ENCODE results near the gene DNAH2. TPM values are rescaled to one million over a fixed set of nuclear protein-coding genes. Genes with fewer than 3 reads are reported as not detected.

The DNAH2 gene
- total and polyA plus RNA-seq, 11 donors, result 0.02 to 0.56 (median 0.05) TPM; not detected in 4

Other genes with a start within 250 kb of the DNAH2 start
- 10 to 100 TPM; 51.8 to 77.2 (median 59.5) TPM for gene ZBTB4, start 238.1 kb upstream of the DNAH2 start, total RNA-seq
- gene ZBTB4, start 238.1 kb upstream of the DNAH2 start, polyA plus RNA-seq, result 10 to 100 TPM; 29.3 to 35.3 TPM
- not detected for gene SLC35G6, start 236.3 kb upstream of the DNAH2 start, total RNA-seq
- gene SLC35G6, start 236.3 kb upstream of the DNAH2 start, polyA plus RNA-seq, result under 1 TPM in 1 of 2 donors, not detected in 1; 0.08 TPM
- gene POLR2A, start 233.4 kb upstream of the DNAH2 start, total RNA-seq, result 10 to 100 TPM; 31.4 to 77.6 (median 50.7) TPM
- gene POLR2A, start 233.4 kb upstream of the DNAH2 start, polyA plus RNA-seq, result 10 to 100 TPM; 17.3 to 18.5 TPM
- 10 to 100 TPM; 20.3 to 49.5 (median 35.1) TPM for gene TNFSF12, start 168.7 kb upstream of the DNAH2 start, total RNA-seq
- 10 to 100 TPM; 19.6 to 36.8 TPM for gene TNFSF12, start 168.7 kb upstream of the DNAH2 start, polyA plus RNA-seq
- gene TNFSF13, start 159.0 kb upstream of the DNAH2 start, total RNA-seq, result 10 to 100 TPM in 3 of 9 donors, 1 to 10 TPM in 6; 3.7 to 43.0 (median 6.4) TPM
- 1 to 10 TPM; 6.9 to 7.1 TPM for gene TNFSF13, start 159.0 kb upstream of the DNAH2 start, polyA plus RNA-seq
- gene SENP3, start 155.8 kb upstream of the DNAH2 start, total RNA-seq, result 10 to 100 TPM; 26.4 to 59.5 (median 28.9) TPM
- gene SENP3, start 155.8 kb upstream of the DNAH2 start, polyA plus RNA-seq, result 10 to 100 TPM; 29.1 to 65.5 TPM
- gene CD68, start 138.1 kb upstream of the DNAH2 start, total RNA-seq, result 100 to 1,000 TPM in 2 of 9 donors, 10 to 100 TPM in 6, 1 to 10 TPM in 1; 9.9 to 324 (median 22.5) TPM
- 10 to 100 TPM; 11.3 to 46.7 TPM for gene CD68, start 138.1 kb upstream of the DNAH2 start, polyA plus RNA-seq
- 10 to 100 TPM; 18.4 to 90.1 (median 25.4) TPM for gene MPDU1, start 133.9 kb upstream of the DNAH2 start, total RNA-seq
- 100 to 1,000 TPM in 1 of 2 donors, 10 to 100 TPM in 1; 33.3 to 106 TPM for gene MPDU1, start 133.9 kb upstream of the DNAH2 start, polyA plus RNA-seq
- 1 to 10 TPM in 4 of 9 donors, under 1 TPM in 4, not detected in 1; 0.65 to 8.0 (median 1.2) TPM for gene SOX15, start 127.7 kb upstream of the DNAH2 start, total RNA-seq
- gene SOX15, start 127.7 kb upstream of the DNAH2 start, polyA plus RNA-seq, result 1 to 10 TPM in 1 of 2 donors, under 1 TPM in 1; 0.32 to 2.2 TPM
- 100 to 1,000 TPM in 4 of 9 donors, 10 to 100 TPM in 5; 68.0 to 121 (median 98.6) TPM for gene FXR2, start 102.8 kb upstream of the DNAH2 start, total RNA-seq
- gene FXR2, start 102.8 kb upstream of the DNAH2 start, polyA plus RNA-seq, result 100 to 1,000 TPM in 1 of 2 donors, 10 to 100 TPM in 1; 72.4 to 123 TPM
- gene SAT2, start 89.9 kb upstream of the DNAH2 start, total RNA-seq, result 10 to 100 TPM; 50.0 to 76.0 (median 57.3) TPM
- 100 to 1,000 TPM; 113 to 131 TPM for gene SAT2, start 89.9 kb upstream of the DNAH2 start, polyA plus RNA-seq
- 1 to 10 TPM in 1 of 9 donors, under 1 TPM in 4, not detected in 4; 0.56 to 1.1 (median 0.66) TPM for gene SHBG, start 87.6 kb upstream of the DNAH2 start, total RNA-seq
- gene SHBG, start 87.6 kb upstream of the DNAH2 start, polyA plus RNA-seq, result under 1 TPM; 0.28 to 0.61 TPM
- gene ATP1B2, start 66.8 kb upstream of the DNAH2 start, total RNA-seq, result 1 to 10 TPM; 1.3 to 6.6 (median 2.9) TPM
- gene ATP1B2, start 66.8 kb upstream of the DNAH2 start, polyA plus RNA-seq, result 1 to 10 TPM in 1 of 2 donors, under 1 TPM in 1; 0.60 to 2.6 TPM
- 10 to 100 TPM; 10.0 to 44.6 (median 12.8) TPM for gene TP53, start 30.3 kb upstream of the DNAH2 start, total RNA-seq
- gene TP53, start 30.3 kb upstream of the DNAH2 start, polyA plus RNA-seq, result 1 to 10 TPM; 6.8 to 9.0 TPM
- 1 to 10 TPM; 3.7 to 9.8 (median 4.8) TPM for gene WRAP53, start 29.3 kb upstream of the DNAH2 start, total RNA-seq
- gene WRAP53, start 29.3 kb upstream of the DNAH2 start, polyA plus RNA-seq, result 10 to 100 TPM in 1 of 2 donors, 1 to 10 TPM in 1; 5.4 to 12.0 TPM
- gene EFNB3, start 12.5 kb upstream of the DNAH2 start, total RNA-seq, result 1 to 10 TPM in 1 of 9 donors, under 1 TPM in 8; 0.10 to 4.6 (median 0.36) TPM
- under 1 TPM; 0.15 to 0.43 TPM for gene EFNB3, start 12.5 kb upstream of the DNAH2 start, polyA plus RNA-seq
- gene KDM6B, start 116.5 kb downstream of the DNAH2 start, total RNA-seq, result 10 to 100 TPM in 8 of 9 donors, 1 to 10 TPM in 1; 7.4 to 29.3 (median 24.8) TPM
- 10 to 100 TPM; 11.6 to 14.4 TPM for gene KDM6B, start 116.5 kb downstream of the DNAH2 start, polyA plus RNA-seq
- 100 to 1,000 TPM in 1 of 9 donors, 10 to 100 TPM in 8; 16.7 to 130 (median 27.0) TPM for gene TMEM88, start 137.3 kb downstream of the DNAH2 start, total RNA-seq
- gene TMEM88, start 137.3 kb downstream of the DNAH2 start, polyA plus RNA-seq, result 100 to 1,000 TPM in 1 of 2 donors, 10 to 100 TPM in 1; 97.7 to 112 TPM
- gene NAA38, start 139.8 kb downstream of the DNAH2 start, total RNA-seq, result 100 to 1,000 TPM in 1 of 9 donors, 10 to 100 TPM in 8; 60.9 to 141 (median 72.4) TPM
- gene NAA38, start 139.8 kb downstream of the DNAH2 start, polyA plus RNA-seq, result 100 to 1,000 TPM in 1 of 2 donors, 10 to 100 TPM in 1; 75.2 to 179 TPM
- gene CYB5D1, start 140.3 kb downstream of the DNAH2 start, total RNA-seq, result 10 to 100 TPM in 8 of 9 donors, 1 to 10 TPM in 1; 9.3 to 20.4 (median 16.6) TPM
- gene CYB5D1, start 140.3 kb downstream of the DNAH2 start, polyA plus RNA-seq, result 10 to 100 TPM; 11.7 to 15.5 TPM
- 10 to 100 TPM in 6 of 9 donors, 1 to 10 TPM in 3; 6.7 to 30.6 (median 13.6) TPM for gene CHD3, start 171.0 kb downstream of the DNAH2 start, total RNA-seq
- gene CHD3, start 171.0 kb downstream of the DNAH2 start, polyA plus RNA-seq, result 10 to 100 TPM; 17.5 to 17.9 TPM
- 1 to 10 TPM in 5 of 9 donors, under 1 TPM in 4; 0.51 to 4.9 (median 1.1) TPM for gene RNF227, start 198.5 kb downstream of the DNAH2 start, total RNA-seq
- gene RNF227, start 198.5 kb downstream of the DNAH2 start, polyA plus RNA-seq, result under 1 TPM; 0.79 to 0.88 TPM
- gene KCNAB3, start 212.1 kb downstream of the DNAH2 start, total RNA-seq, result 1 to 10 TPM in 2 of 9 donors, under 1 TPM in 5, not detected in 2; 0.19 to 1.7 (median 0.38) TPM
- gene KCNAB3, start 212.1 kb downstream of the DNAH2 start, polyA plus RNA-seq, result under 1 TPM; 0.22 to 0.88 TPM
- 100 to 1,000 TPM in 6 of 9 donors, 10 to 100 TPM in 3; 60.8 to 170 (median 125) TPM for gene TRAPPC1, start 214.2 kb downstream of the DNAH2 start, total RNA-seq
- gene TRAPPC1, start 214.2 kb downstream of the DNAH2 start, polyA plus RNA-seq, result 100 to 1,000 TPM; 136 to 156 TPM
- gene CNTROB, start 214.5 kb downstream of the DNAH2 start, total RNA-seq, result 10 to 100 TPM in 4 of 9 donors, 1 to 10 TPM in 5; 7.9 to 19.2 (median 9.7) TPM
- 10 to 100 TPM; 11.2 to 15.4 TPM for gene CNTROB, start 214.5 kb downstream of the DNAH2 start, polyA plus RNA-seq